Measurements from ENCODE around the gene SLC25A11.

DNA sequence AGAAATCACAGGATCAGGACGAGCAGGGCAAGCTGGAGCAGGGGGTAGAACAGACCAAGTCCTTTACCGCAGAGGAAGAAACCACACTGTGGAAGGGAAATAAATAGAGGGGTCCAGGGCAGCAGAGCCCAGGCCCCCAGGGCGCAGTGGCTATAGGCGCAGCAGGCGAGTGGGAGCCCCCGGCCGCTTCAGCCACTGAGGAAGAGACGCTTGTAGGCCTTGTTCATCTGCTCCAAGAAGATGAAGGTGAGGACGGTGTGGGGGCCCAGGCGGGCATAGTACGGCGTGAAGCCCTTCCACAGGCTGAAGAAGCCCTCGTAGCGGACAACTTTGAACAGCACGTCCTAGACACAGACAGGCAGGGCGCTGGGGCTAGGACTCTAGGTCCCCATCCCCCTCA is 2.3 kb downstream of the SLC25A11 start:
- no peak for TF ChIP-seq EZH2 (IDR thresholded peaks at IDR 0.05; ENCODE audit: borderline replicate concordance, low read depth, low read length, severe bottlenecking)
- TF ChIP-seq POLR2AphosphoS5 (IDR thresholded peaks at IDR 0.05; ENCODE audit: insufficient read depth, low read depth, low read length), result no peak
- TF ChIP-seq, protein P1, sequence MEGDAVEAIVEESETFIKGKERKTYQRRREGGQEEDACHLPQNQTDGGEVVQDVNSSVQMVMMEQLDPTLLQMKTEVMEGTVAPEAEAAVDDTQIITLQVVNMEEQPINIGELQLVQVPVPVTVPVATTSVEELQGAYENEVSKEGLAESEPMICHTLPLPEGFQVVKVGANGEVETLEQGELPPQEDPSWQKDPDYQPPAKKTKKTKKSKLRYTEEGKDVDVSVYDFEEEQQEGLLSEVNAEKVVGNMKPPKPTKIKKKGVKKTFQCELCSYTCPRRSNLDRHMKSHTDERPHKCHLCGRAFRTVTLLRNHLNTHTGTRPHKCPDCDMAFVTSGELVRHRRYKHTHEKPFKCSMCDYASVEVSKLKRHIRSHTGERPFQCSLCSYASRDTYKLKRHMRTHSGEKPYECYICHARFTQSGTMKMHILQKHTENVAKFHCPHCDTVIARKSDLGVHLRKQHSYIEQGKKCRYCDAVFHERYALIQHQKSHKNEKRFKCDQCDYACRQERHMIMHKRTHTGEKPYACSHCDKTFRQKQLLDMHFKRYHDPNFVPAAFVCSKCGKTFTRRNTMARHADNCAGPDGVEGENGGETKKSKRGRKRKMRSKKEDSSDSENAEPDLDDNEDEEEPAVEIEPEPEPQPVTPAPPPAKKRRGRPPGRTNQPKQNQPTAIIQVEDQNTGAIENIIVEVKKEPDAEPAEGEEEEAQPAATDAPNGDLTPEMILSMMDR (IDR thresholded peaks at IDR 0.05; ENCODE audit: extremely low read depth in 1 of 2, insufficient read depth in 1 of 2, low read depth in 1 of 2, low read length in 2 of 2), result no peak
- no peak for TF ChIP-seq FOS (IDR thresholded peaks at IDR 0.05; ENCODE audit: borderline replicate concordance, insufficient read depth, low read length)
- TF ChIP-seq, protein P2, sequence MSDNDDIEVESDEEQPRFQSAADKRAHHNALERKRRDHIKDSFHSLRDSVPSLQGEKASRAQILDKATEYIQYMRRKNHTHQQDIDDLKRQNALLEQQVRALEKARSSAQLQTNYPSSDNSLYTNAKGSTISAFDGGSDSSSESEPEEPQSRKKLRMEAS (IDR thresholded peaks at IDR 0.05; ENCODE audit: insufficient read depth, insufficient read length), result no peak
